ENCODE results near the gene GSE1. TPM values are rescaled to one million over a fixed set of nuclear protein-coding genes. Genes with fewer than 3 reads are reported as not detected.
A peak's percentile ranks its signal among the peaks of the same experiment; 100 is the strongest.

The GSE1 gene
- total and polyA plus RNA-seq, 7 experiments from 2014 or later: 0.18 to 69.2 (median 11.3) TPM

GRCh38 chr16:85612191-85612800 lies 826 bp upstream of the GSE1 start:
- H3K36me3 Mint-ChIP-seq: no peaks in the 10 kb centered on the region

GRCh38 chr16:85613604-85614337 lies 649 bp downstream of the GSE1 start:
- Histone ChIP-seq H3K9me3 (ENCODE audit: control insufficient read depth in 2 of 3, low read length in 3 of 3) (no peaks in the 10 kb centered on the region), H3K4me1 (ENCODE audit: control insufficient read depth in 2 of 2, insufficient read depth in 2 of 2, low read length in 2 of 2) (peaks cover 35 to 42% of the 10 kb centered on the region in 2 donors), H3K36me3 (ENCODE audit: control insufficient read depth in 2 of 3, insufficient read depth in 3 of 3, low read length in 3 of 3) (no peaks in the 10 kb centered on the region), H3K27ac (ENCODE audit: low read depth, low read length) (peak overlapping the region; percentile 14), H3K27me3 (ENCODE audit: control insufficient read depth in 2 of 2, insufficient read depth in 2 of 2, low read length in 2 of 2) (peaks cover 0 to 2% of the 10 kb centered on the region in 2 donors), H3K4me3 (ENCODE audit: low read length) (peak overlapping the region; percentile 46)
- Mint-ChIP-seq H3K4me1 (peaks cover 20 to 56% (median 38%) of the 10 kb centered on the region in 7 donors), H3K36me3 (peaks cover 0 to 4% (median 0%) of the 10 kb centered on the region in 5 donors), H3K4me3 (peak overlapping the region in 9 of 10 donors; percentile 25 to 87 (median 60)), H3K27ac (no peak overlapping the region), H3K27me3 (peaks cover 0 to 19% (median 7%) of the 10 kb centered on the region in 5 donors), H3K9me3 (no peaks in the 10 kb centered on the region)
- ChIA-PET POLR2A (no interaction called here), CTCF (no interaction called here)
- ATAC-seq (no peak), DNase-seq (no peak)
- intact Hi-C loops (cut with micrococcal nuclease): loop anchor here in 1 of 2 donors (2.0 to 5.0 kb wide), 3 partner anchors 75 to 306 kb away; partner anchors contain the start of genes COX4I1, EMC8 and GINS2

More at GRCh38 chr16:85612191-85612800, 826 bp upstream of the GSE1 start:
- Histone ChIP-seq H3K27ac (ENCODE audit: low read depth, low read length) (peak overlapping the region; percentile 14), H3K4me1 (ENCODE audit: control insufficient read depth in 2 of 2, insufficient read depth in 2 of 2, low read length in 2 of 2) (peaks cover 35 to 46% of the 10 kb centered on the region in 2 donors), H3K9me3 (ENCODE audit: control insufficient read depth in 2 of 3, low read length in 3 of 3) (no peaks in the 10 kb centered on the region), H3K36me3 (ENCODE audit: control insufficient read depth in 2 of 3, insufficient read depth in 3 of 3, low read length in 3 of 3) (no peaks in the 10 kb centered on the region), H3K4me3 (ENCODE audit: low read length) (peak overlapping the region; percentile 46), H3K27me3 (ENCODE audit: control insufficient read depth in 2 of 2, insufficient read depth in 2 of 2, low read length in 2 of 2) (peaks cover 0 to 2% of the 10 kb centered on the region in 2 donors)
- CTCF ChIA-PET: interaction anchor here (0.7 kb wide), 1 partner anchor 135 kb away, joined by 3 read pairs; no protein-coding TSS in a partner anchor
- POLR2A ChIA-PET: no interaction called here
- intact Hi-C loops (cut with micrococcal nuclease): loop anchor here in 1 of 2 donors (2.0 to 5.0 kb wide), 3 partner anchors 77 to 305 kb away; partner anchors contain the start of genes COX4I1, EMC8 and GINS2
- H3K27ac Mint-ChIP-seq: no peak overlapping the region
- ATAC-seq (no peak), DNase-seq (peak in 3 of 9 donors; percentile 9 to 47 (median 9))
- H3K4me1 Mint-ChIP-seq: peaks cover 26 to 61% (median 35%) of the 10 kb centered on the region in 7 donors
- H3K4me3 Mint-ChIP-seq: peak overlapping the region in 9 of 10 donors; percentile 27 to 87 (median 72)
- peaks cover 0 to 22% (median 7%) of the 10 kb centered on the region in 5 donors for H3K27me3 Mint-ChIP-seq
- no peaks in the 10 kb centered on the region for H3K9me3 Mint-ChIP-seq

DNA sequence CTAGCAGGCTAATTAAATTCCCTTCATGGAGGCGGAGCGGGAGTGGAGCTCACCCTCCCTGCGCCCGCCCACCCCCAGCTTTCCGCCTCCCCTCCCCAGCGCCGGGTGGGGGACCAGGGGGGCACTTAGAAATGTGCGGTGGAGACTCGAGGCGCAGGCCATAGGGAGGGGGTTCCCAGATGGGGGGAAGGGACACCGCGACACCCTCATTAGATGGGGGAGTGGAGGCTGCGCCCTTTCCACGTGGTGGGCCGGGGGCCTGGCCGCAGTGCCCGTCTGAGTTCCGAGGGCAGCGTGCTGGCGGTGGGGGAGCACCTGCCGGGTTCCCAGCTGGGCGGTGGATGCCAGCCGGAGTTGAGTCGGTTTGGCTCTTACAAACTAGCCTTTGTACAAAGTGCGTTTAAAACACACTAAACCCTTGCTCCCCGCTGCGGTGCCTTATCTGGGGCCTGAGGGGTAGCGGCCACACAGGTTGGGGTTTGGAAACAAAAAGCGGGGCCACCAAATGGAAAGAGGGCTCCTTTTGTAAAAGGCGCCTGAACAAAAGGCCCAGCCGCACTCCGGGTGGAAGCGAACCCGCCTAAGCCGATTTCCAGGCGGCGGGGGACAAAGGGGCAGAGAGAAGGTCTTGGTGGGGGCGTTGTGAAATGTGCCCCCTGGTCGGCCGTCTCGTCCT lies 1.4 kb downstream of the GSE1 start:
- DNase-seq: peak in 2 of 9 donors; percentile 4 to 22
- intact Hi-C loops (cut with micrococcal nuclease): loop anchor here (5.0 kb wide), 2 partner anchors 73 to 307 kb away; partner anchors contain the start of gene GINS2 (in 1 of the 2)

GRCh38 chr16:85615014-85615851 lies 2.1 kb downstream of the GSE1 start:
- Histone ChIP-seq H3K9me3 (ENCODE audit: control insufficient read depth in 2 of 3, low read length in 3 of 3) (no peaks in the 10 kb centered on the region), H3K4me1 (ENCODE audit: control insufficient read depth in 2 of 2, insufficient read depth in 2 of 2, low read length in 2 of 2) (peaks cover 28 to 42% of the 10 kb centered on the region in 2 donors), H3K27me3 (ENCODE audit: control insufficient read depth in 2 of 2, insufficient read depth in 2 of 2, low read length in 2 of 2) (peaks cover 0 to 2% of the 10 kb centered on the region in 2 donors), H3K36me3 (ENCODE audit: control insufficient read depth in 2 of 3, insufficient read depth in 3 of 3, low read length in 3 of 3) (no peaks in the 10 kb centered on the region), H3K4me3 (ENCODE audit: low read length) (peak overlapping the region; percentile 17), H3K27ac (ENCODE audit: low read depth, low read length) (peak overlapping the region; percentile 6)
- DNase-seq: peak in 4 of 9 donors; percentile 17 to 39 (median 21)
- Mint-ChIP-seq H3K4me1 (peaks cover 20 to 44% (median 32%) of the 10 kb centered on the region in 7 donors), H3K27ac (peak overlapping the region in 1 of 9 donors; percentile 31), H3K4me3 (peak overlapping the region; percentile 54 to 87 (median 72)), H3K36me3 (peaks cover 0 to 4% (median 0%) of the 10 kb centered on the region in 5 donors), H3K27me3 (peaks cover 0 to 19% (median 7%) of the 10 kb centered on the region in 5 donors), H3K9me3 (no peaks in the 10 kb centered on the region)
- ATAC-seq: no peak
- ChIA-PET POLR2A (interaction anchor here (1.2 to 1.9 kb wide), 5 partner anchors 162 to 308 kb away, joined by 3 to 5 read pairs (median 3); no protein-coding TSS in a partner anchor), CTCF (interaction anchor here (0.9 to 3.0 kb wide), 15 partner anchors 7 to 365 kb away, joined by 3 to 14 read pairs (median 4); no protein-coding TSS in a partner anchor)
- intact Hi-C loops (cut with micrococcal nuclease): loop anchor here in 1 of 2 donors (5.0 kb wide), 1 partner anchor 72 kb away; the partner anchor contains the start of gene GINS2

More for the DNA sequence above, 1.4 kb downstream of the GSE1 start:
- peak overlapping the region; percentile 23 to 87 (median 68) for H3K4me3 Mint-ChIP-seq
- H3K27ac Mint-ChIP-seq: peak overlapping the region in 1 of 9 donors; percentile 31
- H3K36me3 Mint-ChIP-seq: peaks cover 0 to 4% (median 0%) of the 10 kb centered on the region in 5 donors
- no peak for ATAC-seq
- no peaks in the 10 kb centered on the region for H3K9me3 ChIP-seq (ENCODE audit: control insufficient read depth in 2 of 3, low read length in 3 of 3)
- H3K36me3 ChIP-seq (ENCODE audit: control insufficient read depth in 2 of 3, insufficient read depth in 3 of 3, low read length in 3 of 3): no peaks in the 10 kb centered on the region
- H3K9me3 Mint-ChIP-seq: no peaks in the 10 kb centered on the region
- H3K27me3 Mint-ChIP-seq: peaks cover 0 to 19% (median 7%) of the 10 kb centered on the region in 5 donors
- no peak overlapping the region for H3K4me3 ChIP-seq (ENCODE audit: low read length)
- POLR2A ChIA-PET: no interaction called here
- H3K27me3 ChIP-seq (ENCODE audit: control insufficient read depth in 2 of 2, insufficient read depth in 2 of 2, low read length in 2 of 2): peaks cover 0 to 2% of the 10 kb centered on the region in 2 donors
- H3K27ac ChIP-seq (ENCODE audit: low read depth, low read length): peak overlapping the region; percentile 6
- H3K4me1 Mint-ChIP-seq: peaks cover 20 to 49% (median 36%) of the 10 kb centered on the region in 7 donors
- CTCF ChIA-PET: no interaction called here
- peaks cover 35 to 42% of the 10 kb centered on the region in 2 donors for H3K4me1 ChIP-seq (ENCODE audit: control insufficient read depth in 2 of 2, insufficient read depth in 2 of 2, low read length in 2 of 2)

GRCh38 chr16:85615852-85616606 lies 2.9 kb downstream of the GSE1 start:
- intact Hi-C loops (cut with micrococcal nuclease): loop anchor here (1.0 to 5.0 kb wide), 5 partner anchors 71 to 223 kb away; partner anchors contain the start of genes COX4I1 (in 1 of the 2), EMC8 (in 1 of the 2) and GINS2 (in 1 of the 2)
- H3K4me3 ChIP-seq (ENCODE audit: low read length): peak overlapping the region; percentile 28
- Mint-ChIP-seq H3K36me3 (peaks cover 0 to 10% (median under 1%) of the 10 kb centered on the region in 5 donors), H3K4me3 (peak overlapping the region; percentile 62 to 87 (median 80)), H3K27me3 (peaks cover 0 to 17% (median 7%) of the 10 kb centered on the region in 5 donors), H3K4me1 (peaks cover 23 to 46% (median 28%) of the 10 kb centered on the region in 7 donors), H3K27ac (peak overlapping the region in 1 of 9 donors; percentile 32), H3K9me3 (no peaks in the 10 kb centered on the region)
- no peaks in the 10 kb centered on the region for H3K9me3 ChIP-seq (ENCODE audit: control insufficient read depth in 2 of 3, low read length in 3 of 3)
- no peaks in the 10 kb centered on the region for H3K36me3 ChIP-seq (ENCODE audit: control insufficient read depth in 2 of 3, insufficient read depth in 3 of 3, low read length in 3 of 3)
- CTCF ChIA-PET: interaction anchor here (0.6 to 3.0 kb wide), 24 partner anchors 8 to 1429 kb away, joined by 3 to 14 read pairs (median 4); partner anchors contain the start of gene TAF1C
- POLR2A ChIA-PET: interaction anchor here (0.6 to 1.9 kb wide), 8 partner anchors 11 to 309 kb away, joined by 3 to 5 read pairs (median 3); no protein-coding TSS in a partner anchor
- H3K4me1 ChIP-seq (ENCODE audit: control insufficient read depth in 2 of 2, insufficient read depth in 2 of 2, low read length in 2 of 2): peaks cover 22 to 37% of the 10 kb centered on the region in 2 donors
- H3K27ac ChIP-seq (ENCODE audit: low read depth, low read length): no peak overlapping the region
- peaks cover 0 to 2% of the 10 kb centered on the region in 2 donors for H3K27me3 ChIP-seq (ENCODE audit: control insufficient read depth in 2 of 2, insufficient read depth in 2 of 2, low read length in 2 of 2)
- ATAC-seq (peak; percentile 87), DNase-seq (peak; percentile 53 to 81 (median 73))
